Measurements from ENCODE around the gene KRT13. TPM values are rescaled to one million over a fixed set of nuclear protein-coding genes. Genes with fewer than 3 reads are reported as not detected.

Gene KRT13
- polyA plus RNA-seq, 1 donor (not counting 4 experiments of a cell fraction or from before 2014, with no cell fraction given), result 24.0 TPM

GRCh38 chr17:41512546-41513167 lies 7.2 kb upstream of the KRT13 start:
- no peaks in the 10 kb centered on the region for H3K9me3 ChIP-seq (ENCODE audit: control insufficient read depth, low read depth, low read length)
- H3K79me2 ChIP-seq (ENCODE audit: control insufficient read depth, insufficient read depth, low read length), result no peaks in the 10 kb centered on the region
- peaks cover 4% of the 10 kb centered on the region for H3K27me3 ChIP-seq (ENCODE audit: control insufficient read depth, extremely low read depth, insufficient read depth, low read length)
- H4K20me1 ChIP-seq (ENCODE audit: control insufficient read depth, extremely low read depth, insufficient read depth, low read length), result no peaks in the 10 kb centered on the region
- peaks cover 41% of the 10 kb centered on the region for H3K4me1 ChIP-seq (ENCODE audit: control insufficient read depth, extremely low read depth, insufficient read depth, low read length)
- H3K9ac ChIP-seq (ENCODE audit: control insufficient read depth, extremely low read depth, insufficient read depth, low read length), result no peak overlapping the region
- no peak overlapping the region for H3K4me3 ChIP-seq (ENCODE audit: control insufficient read depth in 2 of 3, extremely low read depth in 1 of 3, insufficient read depth in 2 of 3, low read depth in 1 of 3, low read length in 3 of 3)
- dilution Hi-C loops (cut with MboI; ENCODE audit: extremely low pct_ligation_motif_present, low sequenced_read_pairs), result no loop called here
- DNase-seq (ENCODE audit: low read depth, low spot score) (no peak), FAIRE-seq (no peak)
- H3K4me2 ChIP-seq (ENCODE audit: control insufficient read depth, extremely low read depth, insufficient read depth, low read depth, low read length), result no peak overlapping the region
- TF ChIP-seq CTCF (optimal IDR thresholded peaks at IDR 0.05 in 1 of 3, IDR thresholded peaks at IDR 0.05 in 1 of 3, conservative IDR thresholded peaks at IDR 0.05 in 1 of 3; ENCODE audit: extremely low read depth in 1 of 3, insufficient read depth in 2 of 3, low read length in 3 of 3) (no peak), EZH2 (IDR thresholded peaks at IDR 0.05; ENCODE audit: low read length) (no peak)
- H3K27ac ChIP-seq (ENCODE audit: control insufficient read depth, insufficient read depth, low read length), result no peak overlapping the region
- no peak overlapping the region for H2AFZ ChIP-seq (ENCODE audit: control insufficient read depth, low read length)
- H3K9me1 ChIP-seq (ENCODE audit: control insufficient read depth, extremely low read depth, insufficient read depth, low read length), result peaks cover 2% of the 10 kb centered on the region
- peaks cover 0 to 13% of the 10 kb centered on the region in 2 experiments for H3K36me3 ChIP-seq (ENCODE audit: control insufficient read depth in 2 of 2, extremely low read depth in 1 of 2, insufficient read depth in 2 of 2, low read length in 2 of 2)

- H3K27ac ChIP-seq (ENCODE audit: control insufficient read depth, insufficient read depth, low read length), result no peak overlapping the region
- no peak overlapping the region for H2AFZ ChIP-seq (ENCODE audit: control insufficient read depth, low read length)
- dilution Hi-C loops (cut with MboI; ENCODE audit: extremely low pct_ligation_motif_present, low sequenced_read_pairs), result no loop called here
- TF ChIP-seq EZH2 (IDR thresholded peaks at IDR 0.05; ENCODE audit: low read length) (no peak), CTCF (optimal IDR thresholded peaks at IDR 0.05 in 1 of 3, IDR thresholded peaks at IDR 0.05 in 1 of 3, conservative IDR thresholded peaks at IDR 0.05 in 1 of 3; ENCODE audit: extremely low read depth in 1 of 3, insufficient read depth in 2 of 3, low read length in 3 of 3) (no peak)
- no peaks in the 10 kb centered on the region for H3K9me3 ChIP-seq (ENCODE audit: control insufficient read depth, low read depth, low read length)
- peaks cover 39% of the 10 kb centered on the region for H3K4me1 ChIP-seq (ENCODE audit: control insufficient read depth, extremely low read depth, insufficient read depth, low read length)
- no peaks in the 10 kb centered on the region for H3K79me2 ChIP-seq (ENCODE audit: control insufficient read depth, insufficient read depth, low read length)
- DNase-seq (ENCODE audit: low read depth, low spot score), result no peak
- peaks cover 0 to 8% of the 10 kb centered on the region in 2 experiments for H3K36me3 ChIP-seq (ENCODE audit: control insufficient read depth in 2 of 2, extremely low read depth in 1 of 2, insufficient read depth in 2 of 2, low read length in 2 of 2)
- peaks cover 2% of the 10 kb centered on the region for H3K9me1 ChIP-seq (ENCODE audit: control insufficient read depth, extremely low read depth, insufficient read depth, low read length)
- no peak for FAIRE-seq
- H3K27me3 ChIP-seq (ENCODE audit: control insufficient read depth, extremely low read depth, insufficient read depth, low read length), result peaks cover 4% of the 10 kb centered on the region
- H3K4me3 ChIP-seq (ENCODE audit: control insufficient read depth in 2 of 3, extremely low read depth in 1 of 3, insufficient read depth in 2 of 3, low read depth in 1 of 3, low read length in 3 of 3), result no peak overlapping the region
- no peak overlapping the region for H3K4me2 ChIP-seq (ENCODE audit: control insufficient read depth, extremely low read depth, insufficient read depth, low read depth, low read length)
- H3K9ac ChIP-seq (ENCODE audit: control insufficient read depth, extremely low read depth, insufficient read depth, low read length), result no peak overlapping the region
- H4K20me1 ChIP-seq (ENCODE audit: control insufficient read depth, extremely low read depth, insufficient read depth, low read length), result no peaks in the 10 kb centered on the region
These were observed 6.3 kb upstream of the KRT13 start for GRCh38 chr17:41511716-41512115.
